Mammary epithelial cell (primary cell): ENCODE measurements around the gene YIPF2.

Experiments
- EZH2 ChIP-seq: IDR thresholded peaks from 2 replicates; pipeline ENCODE4 v1.6.1; 2012; ENCODE audit warnings: low read length, inconsistent platforms, borderline replicate concordance
- TF ChIP-seq, protein P1 (sequence below), 2 donors: IDR thresholded peaks in 1 of 2; conservative IDR thresholded peaks in 1 of 2; 2 replicates each; pipeline ENCODE4 v1.5.1; 2011 to 2012; ENCODE audit warnings: inconsistent platforms in 2 of 2, low read length in 2 of 2, mild to moderate bottlenecking in 2 of 2, control low read depth in 1 of 2, low read depth in 1 of 2; ENCODE audit not compliant: insufficient read depth in 1 of 2; ENCODE audit errors: extremely low read depth in 1 of 2

- TF ChIP-seq, protein P1, sequence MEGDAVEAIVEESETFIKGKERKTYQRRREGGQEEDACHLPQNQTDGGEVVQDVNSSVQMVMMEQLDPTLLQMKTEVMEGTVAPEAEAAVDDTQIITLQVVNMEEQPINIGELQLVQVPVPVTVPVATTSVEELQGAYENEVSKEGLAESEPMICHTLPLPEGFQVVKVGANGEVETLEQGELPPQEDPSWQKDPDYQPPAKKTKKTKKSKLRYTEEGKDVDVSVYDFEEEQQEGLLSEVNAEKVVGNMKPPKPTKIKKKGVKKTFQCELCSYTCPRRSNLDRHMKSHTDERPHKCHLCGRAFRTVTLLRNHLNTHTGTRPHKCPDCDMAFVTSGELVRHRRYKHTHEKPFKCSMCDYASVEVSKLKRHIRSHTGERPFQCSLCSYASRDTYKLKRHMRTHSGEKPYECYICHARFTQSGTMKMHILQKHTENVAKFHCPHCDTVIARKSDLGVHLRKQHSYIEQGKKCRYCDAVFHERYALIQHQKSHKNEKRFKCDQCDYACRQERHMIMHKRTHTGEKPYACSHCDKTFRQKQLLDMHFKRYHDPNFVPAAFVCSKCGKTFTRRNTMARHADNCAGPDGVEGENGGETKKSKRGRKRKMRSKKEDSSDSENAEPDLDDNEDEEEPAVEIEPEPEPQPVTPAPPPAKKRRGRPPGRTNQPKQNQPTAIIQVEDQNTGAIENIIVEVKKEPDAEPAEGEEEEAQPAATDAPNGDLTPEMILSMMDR (conservative IDR thresholded peaks at IDR 0.05 in 1 of 2, IDR thresholded peaks at IDR 0.05 in 1 of 2; ENCODE audit: extremely low read depth in 1 of 2, insufficient read depth in 1 of 2, low read depth in 1 of 2, low read length in 2 of 2): no peak
- no peak for TF ChIP-seq EZH2
Observed at GRCh38 chr19:10916602-10917001, 11.8 kb downstream of the YIPF2 start.
